Chondrocyte (in vitro differentiated cells): ENCODE measurements around the gene RBPMS2. TPM values are rescaled to one million over a fixed set of nuclear protein-coding genes. Genes with fewer than 3 reads are reported as not detected.

ENCODE experiments used
- DNase-seq: peaks from one replicate; pipeline ENCODE4 v3.0.0; 2021; ENCODE audit warnings: mixed read lengths, low spot score
- H3K27ac Mint-ChIP-seq: one replicate; pipeline ENCODE4 v1.8.0; 2021; ENCODE audit warnings: mild to moderate bottlenecking, moderate library complexity, mixed read lengths; ENCODE audit not compliant: unreplicated experiment
- H3K27me3 Mint-ChIP-seq: 2 replicates; pipeline ENCODE4 v1.8.0; 2021; ENCODE audit warnings: low read depth, mixed read lengths
- H3K36me3 Mint-ChIP-seq: 2 replicates; pipeline ENCODE4 v1.8.0; 2021; ENCODE audit warnings: low read depth, mixed read lengths
- H3K4me1 Mint-ChIP-seq: 2 replicates; pipeline ENCODE4 v1.8.0; 2021; ENCODE audit warnings: low read depth, mild to moderate bottlenecking, mixed read lengths
- H3K4me3 Mint-ChIP-seq: one replicate; pipeline ENCODE4 v1.8.0; 2021; ENCODE audit warnings: mild to moderate bottlenecking, moderate library complexity, mixed read lengths; ENCODE audit not compliant: unreplicated experiment
- H3K9me3 Mint-ChIP-seq: 2 replicates; pipeline ENCODE4 v1.8.0; 2021; ENCODE audit warnings: low read depth, mixed read lengths
- CTCF ChIP-seq: fragments of 200-600 bp; sonication (generic); IDR thresholded peaks from 2 replicates; pipeline ENCODE4 v1.5.0; 2021; ENCODE audit warnings: antibody characterized with exemption, mild to moderate bottlenecking, moderate library complexity
- total RNA-seq: library from RNA; stranded (reverse); gene quantifications from 3 replicates; pipeline ENCODE4 v1.2.1, GENCODE V29; 2021

RBPMS2 gene
- total RNA-seq, 1 donor from 2014 or later = 4.7 TPM

GRCh38 chr15:64780600-64781156, 5.3 kb upstream of the RBPMS2 start:
- TF ChIP-seq CTCF = no peak
- H3K27ac Mint-ChIP-seq = no peak overlapping the region
- H3K9me3 Mint-ChIP-seq = no peaks in the 10 kb centered on the region
- H3K36me3 Mint-ChIP-seq = no peaks in the 10 kb centered on the region
- H3K27me3 Mint-ChIP-seq = no peaks in the 10 kb centered on the region
- DNase-seq = no peak
- no peak overlapping the region for H3K4me3 Mint-ChIP-seq
- peaks cover 2% of the 10 kb centered on the region for H3K4me1 Mint-ChIP-seq

- Mint-ChIP-seq H3K4me3 (no peak overlapping the region), H3K9me3 (no peaks in the 10 kb centered on the region), H3K27ac (no peak overlapping the region), H3K36me3 (no peaks in the 10 kb centered on the region), H3K4me1 (peaks cover 2% of the 10 kb centered on the region), H3K27me3 (no peaks in the 10 kb centered on the region)
- TF ChIP-seq CTCF = no peak
- no peak for DNase-seq
Measured at GRCh38 chr15:64779630-64780029, 4.2 kb upstream of the RBPMS2 start.

- DNase-seq = no peak
- no peaks in the 10 kb centered on the region for H3K36me3 Mint-ChIP-seq
- H3K4me1 Mint-ChIP-seq = peaks cover 6% of the 10 kb centered on the region
- no peak overlapping the region for H3K4me3 Mint-ChIP-seq
- no peaks in the 10 kb centered on the region for H3K27me3 Mint-ChIP-seq
- no peak for TF ChIP-seq CTCF
- H3K9me3 Mint-ChIP-seq = no peaks in the 10 kb centered on the region
- no peak overlapping the region for H3K27ac Mint-ChIP-seq
Measured at GRCh38 chr15:64779024-64779423, 3.6 kb upstream of the RBPMS2 start.

GRCh38 chr15:64776402-64776786, 1.0 kb upstream of the RBPMS2 start:
- TF ChIP-seq CTCF = no peak
- DNase-seq = no peak
- Mint-ChIP-seq H3K36me3 (no peaks in the 10 kb centered on the region), H3K4me3 (peak overlapping the region; percentile 74), H3K27ac (no peak overlapping the region), H3K4me1 (peaks cover 6% of the 10 kb centered on the region), H3K9me3 (no peaks in the 10 kb centered on the region), H3K27me3 (no peaks in the 10 kb centered on the region)

- Mint-ChIP-seq H3K27ac (no peak overlapping the region), H3K27me3 (no peaks in the 10 kb centered on the region), H3K4me1 (peaks cover 6% of the 10 kb centered on the region), H3K36me3 (no peaks in the 10 kb centered on the region), H3K4me3 (peak overlapping the region; percentile 57), H3K9me3 (no peaks in the 10 kb centered on the region)
- TF ChIP-seq CTCF = no peak
- DNase-seq = no peak
Measured at GRCh38 chr15:64774629-64775493, 528 bp downstream of the RBPMS2 start.
